ENCODE measurements around the gene DOCK9. TPM values are rescaled to one million over a fixed set of nuclear protein-coding genes. Genes with fewer than 3 reads are reported as not detected.

DOCK9 gene
- total and polyA plus RNA-seq, 7 donors, result 13.8 to 39.5 (median 19.9) TPM

DNA sequence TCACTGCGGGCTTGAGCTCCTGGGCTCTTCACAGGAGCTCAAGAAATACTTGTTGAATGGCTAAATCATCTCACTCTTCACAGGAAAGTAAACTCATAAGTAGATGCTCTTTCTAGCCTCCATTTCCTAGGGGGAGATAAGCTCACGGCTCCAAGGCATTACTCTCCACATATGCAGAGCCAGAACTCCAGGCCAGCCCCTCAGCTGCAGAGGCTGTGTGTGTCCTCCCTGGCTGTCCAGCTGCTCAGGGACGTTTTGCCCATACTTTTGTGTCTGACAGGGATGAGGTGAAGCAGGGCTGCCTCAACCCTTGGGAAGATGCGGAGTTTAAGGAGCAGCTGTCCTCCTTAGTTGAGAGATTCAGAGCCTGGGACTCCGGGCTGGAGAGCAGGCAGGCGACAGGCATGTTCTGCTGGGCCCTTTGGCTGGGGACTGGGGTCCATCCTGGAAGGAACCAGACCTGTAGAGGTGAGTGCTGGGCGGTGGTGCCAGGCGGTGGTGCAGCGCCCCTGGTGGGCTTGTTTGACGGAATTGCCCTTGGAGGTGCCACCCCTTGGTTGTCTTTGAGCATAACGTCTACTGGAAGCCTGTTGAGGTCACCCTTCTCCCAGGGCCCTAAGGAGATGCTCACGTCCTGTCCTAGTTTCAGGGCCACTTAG is 204.9 kb downstream of the DOCK9 start:
- TF ChIP-seq CTCF (IDR thresholded peaks at IDR 0.05), result no peak
- DNase-seq (no peak), ATAC-seq (no peak)
- Histone ChIP-seq H3K4me3 (no peak overlapping the region), H3K36me3 (ENCODE audit: insufficient read depth in 1 of 2, low read depth in 1 of 2) (no peaks in the 10 kb centered on the region), H3K4me1 (no peaks in the 10 kb centered on the region), H3K9me3 (no peaks in the 10 kb centered on the region), H3K27ac (no peak overlapping the region), H3K27me3 (ENCODE audit: insufficient read depth in 3 of 3, low read length in 2 of 3) (no peaks in the 10 kb centered on the region)
- WGBS, 3 donors, result 75 to 79% (median 77%) methylated on average over 12 of the region's 12 CpGs
- intact Hi-C loops (cut with DNase I), result no loop called here

DNA sequence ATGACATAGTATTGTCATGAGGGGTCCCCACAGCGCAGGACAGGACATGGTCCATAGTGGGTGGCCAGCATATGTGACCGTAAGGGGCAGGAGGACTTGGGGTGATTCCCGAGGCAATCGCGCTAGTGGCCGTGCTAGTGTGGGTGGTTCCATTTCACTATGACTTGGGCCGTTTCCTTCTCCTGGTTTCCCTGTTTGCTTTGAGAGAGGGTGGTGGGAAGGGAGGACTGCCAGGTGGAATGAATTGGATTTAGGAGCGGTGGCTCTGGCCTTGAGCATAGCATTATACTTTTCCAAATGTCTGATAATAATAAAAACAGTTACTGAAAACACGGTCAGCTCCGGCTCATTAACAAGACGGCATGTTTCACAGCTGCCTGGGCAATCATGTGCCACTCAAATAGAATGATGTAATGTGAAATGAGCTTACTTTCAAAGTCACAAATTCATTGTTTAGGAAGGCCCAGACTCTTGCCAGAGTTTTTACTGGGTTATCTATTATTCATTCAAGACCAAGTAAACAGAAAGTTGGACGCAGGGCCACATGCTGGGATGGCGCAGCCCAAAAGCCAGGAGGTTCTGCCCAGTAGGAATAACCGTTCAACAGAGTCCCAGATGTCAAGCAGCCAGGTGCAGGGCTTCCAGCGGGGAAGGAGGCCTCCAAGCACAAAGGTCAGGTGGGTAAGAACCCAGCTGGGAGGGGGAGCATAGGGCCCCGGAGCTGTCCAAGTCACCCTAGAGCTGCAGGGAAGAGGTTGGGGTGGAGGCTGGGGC is 205.8 kb downstream of the DOCK9 start:
- ATAC-seq (no peak), DNase-seq (no peak)
- H3K27me3 ChIP-seq (ENCODE audit: insufficient read depth in 3 of 3, low read length in 2 of 3), result no peaks in the 10 kb centered on the region
- H3K27ac ChIP-seq, result no peak overlapping the region
- TF ChIP-seq CTCF (IDR thresholded peaks at IDR 0.05), result no peak
- H3K4me1 ChIP-seq, result no peaks in the 10 kb centered on the region
- H3K36me3 ChIP-seq (ENCODE audit: insufficient read depth in 1 of 2, low read depth in 1 of 2), result no peaks in the 10 kb centered on the region
- H3K4me3 ChIP-seq, result no peak overlapping the region
- H3K9me3 ChIP-seq, result no peaks in the 10 kb centered on the region
- 47 to 64% (median 53%) methylated on average over 16 of the region's 16 CpGs for WGBS, 3 donors
- intact Hi-C loops (cut with DNase I), result no loop called here

DNA sequence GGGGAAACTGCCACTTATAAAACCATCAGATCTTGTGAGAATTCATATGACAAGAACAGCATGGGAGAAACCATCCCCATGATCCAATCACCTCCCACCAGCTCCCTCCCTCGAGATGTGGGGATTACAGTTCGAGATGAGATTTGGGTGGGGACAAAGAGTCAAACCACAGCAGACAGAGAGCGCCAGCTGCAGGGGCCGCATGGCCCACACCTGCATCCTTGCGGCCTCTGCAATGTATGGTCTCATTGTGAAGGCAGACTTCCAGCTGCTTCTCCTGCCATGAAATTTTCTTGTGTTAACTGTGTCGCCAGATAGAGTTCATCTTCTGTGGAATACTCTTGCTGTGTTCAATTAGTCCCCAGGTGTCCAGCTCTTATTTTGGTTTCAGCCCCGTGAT is 208.1 kb downstream of the DOCK9 start:
- Histone ChIP-seq H3K4me1 (no peaks in the 10 kb centered on the region), H3K9me3 (no peaks in the 10 kb centered on the region), H3K4me3 (no peak overlapping the region), H3K36me3 (ENCODE audit: insufficient read depth in 1 of 2, low read depth in 1 of 2) (no peaks in the 10 kb centered on the region), H3K27ac (no peak overlapping the region), H3K27me3 (ENCODE audit: insufficient read depth in 3 of 3, low read length in 2 of 3) (peaks cover 0 to 8% (median 0%) of the 10 kb centered on the region in 3 donors)
- intact Hi-C loops (cut with DNase I), result no loop called here
- TF ChIP-seq CTCF (IDR thresholded peaks at IDR 0.05), result no peak
- DNase-seq (no peak), ATAC-seq (no peak)
- 49 to 56% (median 56%) methylated on average over 7 of the region's 7 CpGs for WGBS, 3 donors

DNA sequence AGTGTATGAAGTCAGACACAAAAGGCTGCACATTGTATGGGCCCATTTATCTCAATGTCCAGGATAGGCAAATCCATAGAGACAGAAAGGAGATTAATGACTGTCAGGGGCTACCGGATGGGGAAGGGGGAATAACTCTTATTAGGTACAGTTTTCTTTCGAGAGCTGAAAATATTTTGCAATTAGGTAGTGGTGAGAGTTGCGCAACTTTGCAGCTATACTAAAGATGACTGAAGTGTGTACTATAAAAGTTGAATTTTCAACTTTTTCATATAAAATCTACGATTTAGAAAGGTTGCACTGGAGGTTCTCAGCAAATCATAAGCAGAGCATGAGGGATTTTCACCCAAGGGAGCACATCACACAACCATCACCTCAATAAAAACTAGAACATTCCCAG is 209.3 kb downstream of the DOCK9 start:
- no peak for TF ChIP-seq CTCF (IDR thresholded peaks at IDR 0.05)
- whole genome bisulfite sequencing, 3 donors, result 81 to 85% (median 83%) methylated on average over 4 of the region's 4 CpGs
- DNase-seq (no peak), ATAC-seq (no peak)
- Histone ChIP-seq H3K27me3 (ENCODE audit: insufficient read depth in 3 of 3, low read length in 2 of 3) (peaks cover 0 to 8% (median 0%) of the 10 kb centered on the region in 3 donors), H3K9me3 (no peaks in the 10 kb centered on the region), H3K27ac (no peak overlapping the region), H3K4me1 (no peaks in the 10 kb centered on the region), H3K4me3 (no peak overlapping the region), H3K36me3 (ENCODE audit: insufficient read depth in 1 of 2, low read depth in 1 of 2) (no peaks in the 10 kb centered on the region)
- intact Hi-C loops (cut with DNase I), result no loop called here
